Gastroesophageal sphincter (tissue), 3 donors: Measurements from ENCODE around the gene ADCK2.

Source experiments
- EP300 ChIP-seq: sonication (generic); formaldehyde crosslinking; IDR thresholded peaks from one replicate; pipeline ENCODE4 v1.6.1; 2017; ENCODE audit warnings: antibody characterized with exemption, mild to moderate bottlenecking
- TF ChIP-seq, protein P1 (sequence below), 4 experiments: fragments of 200-600 bp in 2 of 4; fragments of 450-650 bp in 2 of 4; sonication (generic) in 1 of 4; IDR thresholded peaks; one replicate each; pipeline ENCODE4 v1.5.1; 2017 to 2019; ENCODE audit warnings: antibody characterized with exemption in 4 of 4, mild to moderate bottlenecking in 2 of 4, moderate library complexity in 2 of 4

DNA sequence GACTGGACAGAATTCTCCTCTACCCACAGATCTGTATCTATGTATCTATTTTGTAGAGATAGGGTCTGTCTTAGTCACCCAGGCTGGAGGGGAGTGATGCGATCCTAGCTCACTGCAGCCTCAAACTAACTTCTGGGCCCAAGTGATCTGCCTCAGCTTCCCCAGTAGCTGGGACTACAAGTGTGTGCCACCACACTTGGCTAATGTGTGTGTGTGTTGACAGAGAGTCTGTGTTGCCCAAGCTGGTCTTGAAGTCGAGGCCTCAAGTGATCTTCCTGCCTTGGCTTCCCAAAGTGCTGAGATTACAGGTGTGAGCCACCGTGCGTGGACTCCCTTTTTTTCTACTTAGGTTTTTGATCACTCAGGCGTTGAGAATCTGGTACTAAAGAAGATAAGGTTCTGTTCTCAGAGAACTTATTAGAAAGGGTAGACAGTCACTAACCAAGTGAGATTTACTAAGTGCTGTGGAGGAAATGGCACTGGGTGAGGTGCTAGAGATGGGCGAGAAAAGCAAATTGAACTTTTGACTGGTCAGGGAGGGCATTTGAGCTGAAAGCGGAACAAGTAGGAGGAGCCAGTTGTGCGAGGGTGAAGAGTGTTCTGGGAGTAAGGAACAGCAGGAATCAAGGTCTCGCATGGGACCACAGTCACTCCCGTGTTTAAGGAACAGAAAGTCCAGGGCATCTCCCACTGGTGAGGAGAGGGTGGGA is 41.7 kb downstream of the ADCK2 start:
- no peak for TF ChIP-seq EP300
- TF ChIP-seq, protein P1, sequence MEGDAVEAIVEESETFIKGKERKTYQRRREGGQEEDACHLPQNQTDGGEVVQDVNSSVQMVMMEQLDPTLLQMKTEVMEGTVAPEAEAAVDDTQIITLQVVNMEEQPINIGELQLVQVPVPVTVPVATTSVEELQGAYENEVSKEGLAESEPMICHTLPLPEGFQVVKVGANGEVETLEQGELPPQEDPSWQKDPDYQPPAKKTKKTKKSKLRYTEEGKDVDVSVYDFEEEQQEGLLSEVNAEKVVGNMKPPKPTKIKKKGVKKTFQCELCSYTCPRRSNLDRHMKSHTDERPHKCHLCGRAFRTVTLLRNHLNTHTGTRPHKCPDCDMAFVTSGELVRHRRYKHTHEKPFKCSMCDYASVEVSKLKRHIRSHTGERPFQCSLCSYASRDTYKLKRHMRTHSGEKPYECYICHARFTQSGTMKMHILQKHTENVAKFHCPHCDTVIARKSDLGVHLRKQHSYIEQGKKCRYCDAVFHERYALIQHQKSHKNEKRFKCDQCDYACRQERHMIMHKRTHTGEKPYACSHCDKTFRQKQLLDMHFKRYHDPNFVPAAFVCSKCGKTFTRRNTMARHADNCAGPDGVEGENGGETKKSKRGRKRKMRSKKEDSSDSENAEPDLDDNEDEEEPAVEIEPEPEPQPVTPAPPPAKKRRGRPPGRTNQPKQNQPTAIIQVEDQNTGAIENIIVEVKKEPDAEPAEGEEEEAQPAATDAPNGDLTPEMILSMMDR (IDR thresholded peaks at IDR 0.05) = no peak
